ENCODE measurements around the gene MMP11. TPM values are rescaled to one million over a fixed set of nuclear protein-coding genes. Genes with fewer than 3 reads are reported as not detected.

The MMP11 gene
- total and polyA plus RNA-seq, 2 of the 13 experiments (the other 11 are each of a cell fraction or from before 2014, with no cell fraction given): 8.9 to 28.6 TPM

GRCh38 chr22:23744485-23744884 is 28.2 kb upstream of the MMP11 start (continued):
- no peak for TF ChIP-seq ZNF710 (CRISPR knock-in tag; IDR thresholded peaks at IDR 0.05; ENCODE audit: borderline replicate concordance)
- TF ChIP-seq ZNF333 (CRISPR knock-in tag; IDR thresholded peaks at IDR 0.05; ENCODE audit: borderline replicate concordance): no peak
- TF ChIP-seq SMYD3 (CRISPR knock-in tag; IDR thresholded peaks at IDR 0.05): no peak
- no peak for TF ChIP-seq ZNF180 (CRISPR knock-in tag; IDR thresholded peaks at IDR 0.05; ENCODE audit: borderline replicate concordance, low read depth)
- TF ChIP-seq ZMYM3 (CRISPR knock-in tag; IDR thresholded peaks at IDR 0.05): no peak
- no peak for TF ChIP-seq SNRNP70 (IDR thresholded peaks at IDR 0.05; ENCODE audit: low read depth, low read length)
- TF ChIP-seq, protein P1, sequence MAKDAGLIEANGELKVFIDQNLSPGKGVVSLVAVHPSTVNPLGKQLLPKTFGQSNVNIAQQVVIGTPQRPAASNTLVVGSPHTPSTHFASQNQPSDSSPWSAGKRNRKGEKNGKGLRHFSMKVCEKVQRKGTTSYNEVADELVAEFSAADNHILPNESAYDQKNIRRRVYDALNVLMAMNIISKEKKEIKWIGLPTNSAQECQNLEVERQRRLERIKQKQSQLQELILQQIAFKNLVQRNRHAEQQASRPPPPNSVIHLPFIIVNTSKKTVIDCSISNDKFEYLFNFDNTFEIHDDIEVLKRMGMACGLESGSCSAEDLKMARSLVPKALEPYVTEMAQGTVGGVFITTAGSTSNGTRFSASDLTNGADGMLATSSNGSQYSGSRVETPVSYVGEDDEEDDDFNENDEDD (CRISPR knock-in tag; IDR thresholded peaks at IDR 0.05; ENCODE audit: borderline replicate concordance): no peak
- no peak for TF ChIP-seq ZNF33B (CRISPR knock-in tag; IDR thresholded peaks at IDR 0.05)

GRCh38 chr22:23745791-23746190 is 26.9 kb upstream of the MMP11 start:
- H3K36me3 ChIP-seq (replicated peaks in 1 of 2; ENCODE audit: control insufficient read depth in 1 of 2, insufficient read depth in 2 of 2, low read length in 2 of 2): peaks cover 11 to 28% of the 10 kb centered on the region in 2 experiments; a peak in 3 of 5 replicates
- no peaks in the 10 kb centered on the region for H4K20me1 ChIP-seq (ENCODE audit: insufficient read depth, low read length)
- H2AFZ ChIP-seq (ENCODE audit: low read length): no peak overlapping the region
- H3K4me3 ChIP-seq (replicated peaks in 1 of 3; ENCODE audit: insufficient read depth in 1 of 3, low read depth in 2 of 3, low read length in 3 of 3): no peak overlapping the region
- H3K4me1 ChIP-seq (ENCODE audit: insufficient read depth, low read length): peaks cover 10% of the 10 kb centered on the region
- 93% methylated on average over 6 of the region's 6 CpGs for WGBS (ENCODE audit: low lambda C conversion rate)
- peaks cover 7% of the 10 kb centered on the region for H3K79me2 ChIP-seq (ENCODE audit: insufficient read depth, low read length)
- DNase-seq (ENCODE audit: low spot score): no peak
- intact Hi-C loops (cut with micrococcal nuclease; ENCODE audit: unreplicated experiment) (no loop called here), in situ Hi-C loops (cut with HindIII; ENCODE audit: extremely low pct_ligation_motif_present, low pct_unique_long_range_greater_than_20kb) (no loop called here)
- no peak overlapping the region for H3K4me2 ChIP-seq (ENCODE audit: low read depth, low read length)
- no TSS peak for BruUV-seq (replicated peaks)
- no peak for ATAC-seq
- no peak overlapping the region for H3K27ac ChIP-seq (ENCODE audit: extremely low read length, insufficient read depth, low read length)
- FAIRE-seq: no peak
- CTCF ChIA-PET (ENCODE audit: low intra/inter-chr PET ratio, low total read pairs): no interaction called here
- POLR2A ChIA-PET: interaction anchor here (0.7 kb wide), 1 partner anchor 78 kb away, joined by 3 read pairs; no protein-coding TSS in a partner anchor
- H3K9me3 ChIP-seq (ENCODE audit: low read length): no peaks in the 10 kb centered on the region
- H3K9ac ChIP-seq (ENCODE audit: insufficient read depth, low read depth, low read length): no peak overlapping the region
- H3K27me3 ChIP-seq (ENCODE audit: control insufficient read depth in 1 of 2, insufficient read depth in 2 of 2, low read length in 2 of 2): no peaks in the 10 kb centered on the region
- TF ChIP-seq GTF3A (CRISPR knock-in tag; conservative IDR thresholded peaks at IDR 0.05): no peak
- no peak for TF ChIP-seq DNMT1 (CRISPR knock-in tag; IDR thresholded peaks at IDR 0.05)
- TF ChIP-seq AGO1 (IDR thresholded peaks at IDR 0.05; ENCODE audit: low read depth, low read length, poor library complexity, severe bottlenecking): no peak
- TF ChIP-seq KIAA2018 (CRISPR knock-in tag; IDR thresholded peaks at IDR 0.05; ENCODE audit: borderline replicate concordance): no peak
